Stomach (tissue), 9 donors: Measurements from ENCODE around the gene CPE. TPM values are rescaled to one million over a fixed set of nuclear protein-coding genes. Genes with fewer than 3 reads are reported as not detected.

ENCODE experiments used
- DNase-seq, 2 donors: peaks; one replicate each; pipeline versions ENCODE4 v3.0.0 to v3.0.0-alpha.2; 2013 to 2019
- H3K27ac ChIP-seq, 5 donors: fragments of 200-600 bp in 4 of 5; sonication (generic) in 4 of 5; one replicate each; pipeline ENCODE4 v1.5.1; 2013 to 2019; ENCODE audit warnings: mild to moderate bottlenecking in 1 of 5, moderate library complexity in 1 of 5
- H3K27me3 ChIP-seq, 3 donors: fragments of 200-600 bp; sonication (generic); one replicate each; pipeline ENCODE4 v1.5.1; 2017 to 2019; ENCODE audit warnings: mixed run types in 1 of 3
- H3K36me3 ChIP-seq, 4 donors: fragments of 200-600 bp; sonication (generic); 1 replicate in 3 of 4; 2 replicates in 1 of 4; pipeline ENCODE4 v1.5.1; 2016 to 2019
- H3K4me1 ChIP-seq, 4 donors: fragments of 200-600 bp; sonication (generic); one replicate each; pipeline ENCODE4 v1.5.1; 2016 to 2019
- H3K4me3 ChIP-seq, 4 donors: fragments of 200-600 bp; sonication (generic) in 3 of 4; one replicate each; pipeline ENCODE4 v1.5.1; 2016 to 2019; ENCODE audit warnings: mild to moderate bottlenecking in 1 of 4
- H3K9me3 ChIP-seq, 4 donors: fragments of 200-600 bp; sonication (generic); one replicate each; pipeline ENCODE4 v1.5.1; 2016 to 2019
- EP300 ChIP-seq: sonication (generic); formaldehyde crosslinking; IDR thresholded peaks from one replicate; pipeline ENCODE4 v1.6.1; 2017; ENCODE audit warnings: antibody characterized with exemption
- POLR2A ChIP-seq, 4 donors: fragments of 450-650 bp; IDR thresholded peaks; one replicate each; pipeline ENCODE4 v1.6.1; 2016; ENCODE audit warnings: antibody characterized with exemption in 4 of 4, control low read depth in 2 of 4, mild to moderate bottlenecking in 1 of 4, moderate library complexity in 1 of 4
- POLR2AphosphoS5 ChIP-seq, 3 donors: sonication (generic); formaldehyde crosslinking; IDR thresholded peaks; one replicate each; pipeline ENCODE4 v1.6.1; 2016; ENCODE audit warnings: antibody characterized with exemption in 3 of 3
- WGBS, 5 donors: extraction: QIAGEN DNeasy Blood & Tissue Kit in 3 of 5; methylation state at CpG; one replicate each; pipeline versions ENCODE4 v1.1.5 to v1.1.7; 2013 to 2018; 5-methylcytosine and 5-hydroxymethylcytosine counted together
- intact Hi-C: fragments of 100-400 bp; cut with DNase I; formaldehyde crosslinking; loops from one replicate; pipeline ENCODE4 v1.15.1; 2023; ENCODE audit warnings: low total_unique reads
- polyA plus RNA-seq, 3 donors: library from polyadenylated mRNA; stranded (reverse); fragments of 200-250 nt; gene quantifications; one replicate each; pipeline ENCODE4 v1.2.3, GENCODE V29; 2013
- total RNA-seq, 5 donors: library from RNA; depleted of rRNA; stranded (reverse); fragments of >200 nt; gene quantifications; one replicate each; pipeline versions ENCODE4 v1.1.0 to v1.2.3, GENCODE V29; 2014 to 2016
- TF ChIP-seq, protein P1 (sequence below), 7 experiments: fragments of 450-650 bp in 4 of 7; fragments of 200-600 bp in 3 of 7; sonication (generic) in 3 of 7; IDR thresholded peaks; one replicate each; pipeline ENCODE4 v1.5.1; 2016 to 2019; ENCODE audit warnings: antibody characterized with exemption in 7 of 7, control low read depth in 2 of 7, mild to moderate bottlenecking in 1 of 7
- donor health status: healthy with polysubstance abuse.
- donor health status: Bipolar disorder and iron deficiency.
- donor health status: healthy.

Gene CPE
- total and polyA plus RNA-seq, 8 donors = 8.8 to 143 (median 30.4) TPM

DNA sequence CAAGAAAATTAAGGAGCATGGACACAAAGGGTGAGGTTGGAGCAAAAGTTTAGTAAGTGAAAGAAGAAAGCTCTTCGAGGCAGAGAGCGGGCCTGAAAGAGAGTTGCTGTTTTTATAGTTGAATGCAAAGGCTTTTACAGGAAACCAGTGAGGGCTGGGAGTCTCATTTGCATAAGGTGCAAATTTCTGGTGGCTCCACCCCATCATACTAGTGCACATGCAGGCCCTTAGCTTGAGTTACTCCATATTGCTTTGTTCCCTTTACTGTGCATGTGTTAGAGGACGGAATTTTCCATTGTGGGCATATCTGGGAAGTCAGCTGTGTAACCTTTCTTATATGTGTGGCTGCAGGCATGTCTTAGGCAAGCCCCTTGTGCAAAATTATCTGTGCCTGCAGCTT is 48.0 kb downstream of the CPE start:
- no peak overlapping the region for H3K27ac ChIP-seq
- no peaks in the 10 kb centered on the region for H3K4me1 ChIP-seq
- H3K36me3 ChIP-seq = no peaks in the 10 kb centered on the region
- intact Hi-C loops = no loop called here
- peaks cover 0 to 4% (median 2%) of the 10 kb centered on the region in 4 donors for H3K9me3 ChIP-seq
- no peak overlapping the region for H3K4me3 ChIP-seq
- 66 to 94% (median 76%) methylated on average over 3 of the region's 3 CpGs for WGBS, 5 donors
- TF ChIP-seq POLR2AphosphoS5 (IDR thresholded peaks at IDR 0.05) = no peak
- TF ChIP-seq, protein P1, sequence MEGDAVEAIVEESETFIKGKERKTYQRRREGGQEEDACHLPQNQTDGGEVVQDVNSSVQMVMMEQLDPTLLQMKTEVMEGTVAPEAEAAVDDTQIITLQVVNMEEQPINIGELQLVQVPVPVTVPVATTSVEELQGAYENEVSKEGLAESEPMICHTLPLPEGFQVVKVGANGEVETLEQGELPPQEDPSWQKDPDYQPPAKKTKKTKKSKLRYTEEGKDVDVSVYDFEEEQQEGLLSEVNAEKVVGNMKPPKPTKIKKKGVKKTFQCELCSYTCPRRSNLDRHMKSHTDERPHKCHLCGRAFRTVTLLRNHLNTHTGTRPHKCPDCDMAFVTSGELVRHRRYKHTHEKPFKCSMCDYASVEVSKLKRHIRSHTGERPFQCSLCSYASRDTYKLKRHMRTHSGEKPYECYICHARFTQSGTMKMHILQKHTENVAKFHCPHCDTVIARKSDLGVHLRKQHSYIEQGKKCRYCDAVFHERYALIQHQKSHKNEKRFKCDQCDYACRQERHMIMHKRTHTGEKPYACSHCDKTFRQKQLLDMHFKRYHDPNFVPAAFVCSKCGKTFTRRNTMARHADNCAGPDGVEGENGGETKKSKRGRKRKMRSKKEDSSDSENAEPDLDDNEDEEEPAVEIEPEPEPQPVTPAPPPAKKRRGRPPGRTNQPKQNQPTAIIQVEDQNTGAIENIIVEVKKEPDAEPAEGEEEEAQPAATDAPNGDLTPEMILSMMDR (IDR thresholded peaks at IDR 0.05) = no peak
- no peak for TF ChIP-seq EP300
- TF ChIP-seq POLR2A (IDR thresholded peaks at IDR 0.05) = no peak
- no peaks in the 10 kb centered on the region for H3K27me3 ChIP-seq
- DNase-seq = no peak

DNA sequence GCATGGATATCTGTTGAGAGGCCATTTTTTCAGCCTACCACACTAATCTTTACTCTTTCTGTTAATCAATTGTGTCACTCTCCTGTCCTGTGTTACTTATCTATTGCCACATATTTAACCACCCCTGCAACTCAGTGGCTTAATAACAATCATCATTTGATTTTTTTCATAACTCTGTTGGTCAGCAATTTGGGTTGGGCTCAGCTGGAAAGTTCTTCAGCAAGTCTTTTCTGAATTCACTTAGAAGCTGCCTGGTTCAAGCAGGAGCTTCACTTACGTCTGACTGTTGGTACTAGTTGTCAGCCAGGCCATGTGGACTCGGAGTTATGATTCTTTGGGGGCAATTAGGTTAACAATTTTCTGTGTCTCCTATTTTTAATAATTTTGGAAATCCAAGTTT is 50.1 kb downstream of the CPE start:
- no peak overlapping the region for H3K4me3 ChIP-seq
- WGBS, 5 donors = 59 to 90% (median 67%) methylated on average over 2 of the region's 2 CpGs
- H3K9me3 ChIP-seq = peaks cover 0 to 4% (median 2%) of the 10 kb centered on the region in 4 donors
- no peaks in the 10 kb centered on the region for H3K27me3 ChIP-seq
- no peak for DNase-seq
- H3K36me3 ChIP-seq = no peaks in the 10 kb centered on the region
- H3K4me1 ChIP-seq = no peaks in the 10 kb centered on the region
- TF ChIP-seq, protein P1 (IDR thresholded peaks at IDR 0.05) = no peak
- TF ChIP-seq POLR2A (IDR thresholded peaks at IDR 0.05) (no peak), POLR2AphosphoS5 (IDR thresholded peaks at IDR 0.05) (no peak), EP300 (no peak)
- intact Hi-C loops = no loop called here
- H3K27ac ChIP-seq = no peak overlapping the region

DNA sequence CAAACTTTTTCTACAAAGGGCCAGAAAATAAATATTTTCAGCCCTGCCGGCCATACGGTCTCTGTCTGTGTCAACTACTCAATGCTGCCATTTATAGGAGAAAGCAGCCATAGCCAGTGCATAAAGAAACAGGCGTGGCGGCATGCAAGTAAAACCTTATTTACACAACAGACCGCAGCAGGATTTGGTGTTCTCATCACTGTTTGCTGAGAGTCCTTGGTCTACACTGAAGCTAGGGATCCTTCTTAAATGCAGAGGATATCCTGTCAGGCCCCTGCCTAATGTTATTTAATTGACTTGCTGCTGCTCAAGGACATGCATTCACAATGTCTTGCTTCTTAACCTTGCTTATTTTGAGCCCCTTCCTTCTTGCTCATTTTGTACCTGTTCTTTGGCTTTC is 54.7 kb downstream of the CPE start:
- Histone ChIP-seq H3K36me3 (no peaks in the 10 kb centered on the region), H3K4me1 (no peaks in the 10 kb centered on the region), H3K9me3 (peaks cover 0 to 1% (median under 1%) of the 10 kb centered on the region in 4 donors), H3K27ac (no peak overlapping the region), H3K27me3 (no peaks in the 10 kb centered on the region), H3K4me3 (no peak overlapping the region)
- TF ChIP-seq, protein P1 (IDR thresholded peaks at IDR 0.05) = no peak
- no peak for TF ChIP-seq EP300
- TF ChIP-seq POLR2A (IDR thresholded peaks at IDR 0.05) = no peak
- no peak for TF ChIP-seq POLR2AphosphoS5 (IDR thresholded peaks at IDR 0.05)
- WGBS, 5 donors = 52 to 74% (median 66%) methylated on average over 5 of the region's 5 CpGs
- intact Hi-C loops = no loop called here
- DNase-seq = no peak

DNA sequence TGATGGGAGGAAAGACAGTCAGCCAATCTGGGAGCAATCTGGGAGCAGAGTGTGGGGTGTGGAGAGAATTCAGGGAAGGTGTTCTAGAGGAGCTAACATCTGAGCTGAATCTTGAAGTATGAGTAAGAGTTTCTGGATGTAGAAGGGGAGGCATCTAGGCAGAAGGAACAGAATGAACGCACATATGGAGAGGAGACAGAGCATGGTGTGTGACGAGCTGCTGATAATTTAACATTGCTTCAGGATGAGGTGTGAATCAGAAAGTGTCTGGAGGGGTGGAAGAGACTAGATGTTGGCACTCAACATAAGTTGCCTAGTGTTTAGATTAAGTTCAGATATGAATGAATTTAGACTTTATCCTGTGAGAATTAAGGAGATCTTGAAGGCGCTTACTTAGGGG is 58.9 kb downstream of the CPE start:
- intact Hi-C loops = no loop called here
- TF ChIP-seq, protein P1 (IDR thresholded peaks at IDR 0.05) = no peak
- TF ChIP-seq EP300 = no peak
- WGBS, 5 donors = 89 to 96% (median 95%) methylated on average over 3 of the region's 3 CpGs
- H3K9me3 ChIP-seq = no peaks in the 10 kb centered on the region
- DNase-seq = no peak
- H3K4me1 ChIP-seq = peaks cover 0 to 14% (median 6%) of the 10 kb centered on the region in 4 donors
- no peak overlapping the region for H3K4me3 ChIP-seq
- H3K27ac ChIP-seq = no peak overlapping the region
- no peaks in the 10 kb centered on the region for H3K36me3 ChIP-seq
- H3K27me3 ChIP-seq = no peaks in the 10 kb centered on the region
